ENCODE data around the gene GNPDA1. TPM values are rescaled to one million over a fixed set of nuclear protein-coding genes. Genes with fewer than 3 reads are reported as not detected.
A peak's percentile ranks its signal among the peaks of the same experiment; 100 is the strongest.

GNPDA1 gene
- polyA plus RNA-seq, 3 donors = 61.5 to 68.6 (median 66.7) TPM

GRCh38 chr5:142024771-142025304, 12.0 kb upstream of the GNPDA1 start:
- peak; percentile 66 to 78 (median 69) for DNase-seq (ENCODE audit: low read depth in 3 of 3, low spot score in 2 of 3)

GRCh38 chr5:142023836-142024235, 11.0 kb upstream of the GNPDA1 start:
- no peak for DNase-seq (ENCODE audit: low read depth in 3 of 3, low spot score in 2 of 3)

- DNase-seq (ENCODE audit: low read depth in 3 of 3, low spot score in 2 of 3) = no peak
Observed at GRCh38 chr5:142020122-142020659, 7.4 kb upstream of the GNPDA1 start.

- no peak for DNase-seq (ENCODE audit: low read depth in 3 of 3, low spot score in 2 of 3)
Observed at GRCh38 chr5:142017832-142018427, 5.1 kb upstream of the GNPDA1 start.

- no peak for DNase-seq (ENCODE audit: low read depth in 3 of 3, low spot score in 2 of 3)
Observed at GRCh38 chr5:142016556-142016955, 3.7 kb upstream of the GNPDA1 start.

GRCh38 chr5:142015781-142016533, 3.1 kb upstream of the GNPDA1 start:
- no peak for DNase-seq (ENCODE audit: low read depth in 3 of 3, low spot score in 2 of 3)

GRCh38 chr5:142014911-142015584, 2.2 kb upstream of the GNPDA1 start:
- DNase-seq (ENCODE audit: low read depth in 3 of 3, low spot score in 2 of 3) = no peak

GRCh38 chr5:142013734-142014521, 1.1 kb upstream of the GNPDA1 start:
- no peak for DNase-seq (ENCODE audit: low read depth in 3 of 3, low spot score in 2 of 3)

- DNase-seq (ENCODE audit: low read depth in 3 of 3, low spot score in 2 of 3) = no peak
Observed at GRCh38 chr5:142012186-142012785, 541 bp downstream of the GNPDA1 start.

- DNase-seq (ENCODE audit: low read depth in 3 of 3, low spot score in 2 of 3) = no peak
Observed at GRCh38 chr5:142011572-142012185, 1.1 kb downstream of the GNPDA1 start.

- DNase-seq (ENCODE audit: low read depth in 3 of 3, low spot score in 2 of 3) = no peak
Observed at GRCh38 chr5:142009886-142010285, 2.9 kb downstream of the GNPDA1 start.

GRCh38 chr5:142008813-142009212, 4.0 kb downstream of the GNPDA1 start:
- DNase-seq (ENCODE audit: low read depth in 3 of 3, low spot score in 2 of 3) = no peak

GRCh38 chr5:142007237-142007544, 5.6 kb downstream of the GNPDA1 start:
- DNase-seq (ENCODE audit: low read depth in 3 of 3, low spot score in 2 of 3) = no peak

GRCh38 chr5:142006363-142007236, 6.2 kb downstream of the GNPDA1 start:
- no peak for DNase-seq (ENCODE audit: low read depth in 3 of 3, low spot score in 2 of 3)

GRCh38 chr5:142003266-142003800, 9.5 kb downstream of the GNPDA1 start:
- DNase-seq (ENCODE audit: low read depth in 3 of 3, low spot score in 2 of 3) = no peak

- no peak for DNase-seq (ENCODE audit: low read depth in 3 of 3, low spot score in 2 of 3)
Observed at GRCh38 chr5:142000704-142001484, 11.9 kb downstream of the GNPDA1 start.

- no peak for DNase-seq (ENCODE audit: low read depth in 3 of 3, low spot score in 2 of 3)
Observed at GRCh38 chr5:142000173-142000572, 12.7 kb downstream of the GNPDA1 start.

All from right renal cortex interstitium (tissue), 3 donors.